C4-2B (cell line): Measurements from ENCODE around the gene AP1G2.

Experiments used
- ZFX ChIP-seq: fragments of 450-650 bp; IDR thresholded peaks from 2 replicates; pipeline ENCODE4 v1.6.1; 2017
- TF ChIP-seq, protein P1 (sequence below): fragments of 450-650 bp; conservative IDR thresholded peaks from 2 replicates; pipeline ENCODE4 v1.5.1; 2017; ENCODE audit warnings: mild to moderate bottlenecking

DNA sequence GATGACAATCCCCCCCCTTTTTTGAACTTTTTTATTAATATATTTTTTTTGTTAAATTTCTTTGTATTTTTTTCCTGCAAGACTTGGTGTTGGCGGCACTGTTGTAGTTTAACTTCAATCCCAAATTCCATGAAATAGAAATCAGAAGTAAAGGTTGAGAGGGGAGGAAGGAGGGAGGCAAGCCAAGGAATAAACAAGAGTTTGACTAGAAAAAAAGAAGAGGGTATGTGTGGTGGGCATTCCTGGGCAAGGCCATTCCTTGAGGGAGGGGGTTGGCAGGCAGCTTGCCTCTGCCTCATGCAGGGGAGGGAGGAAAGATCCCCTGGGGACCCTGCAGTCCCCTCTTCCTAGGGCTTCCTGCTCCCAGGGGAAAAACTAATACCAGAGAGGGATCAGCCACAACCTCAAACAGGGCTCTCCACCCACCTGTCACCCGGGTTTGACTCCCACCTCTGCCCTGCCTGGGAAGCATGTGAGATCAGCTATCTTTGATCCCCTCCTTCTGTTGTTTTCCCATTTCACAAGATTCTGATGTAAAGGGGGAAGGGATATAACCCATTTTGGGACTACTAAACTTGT is 519 bp upstream of the AP1G2 start:
- TF ChIP-seq, protein P1, sequence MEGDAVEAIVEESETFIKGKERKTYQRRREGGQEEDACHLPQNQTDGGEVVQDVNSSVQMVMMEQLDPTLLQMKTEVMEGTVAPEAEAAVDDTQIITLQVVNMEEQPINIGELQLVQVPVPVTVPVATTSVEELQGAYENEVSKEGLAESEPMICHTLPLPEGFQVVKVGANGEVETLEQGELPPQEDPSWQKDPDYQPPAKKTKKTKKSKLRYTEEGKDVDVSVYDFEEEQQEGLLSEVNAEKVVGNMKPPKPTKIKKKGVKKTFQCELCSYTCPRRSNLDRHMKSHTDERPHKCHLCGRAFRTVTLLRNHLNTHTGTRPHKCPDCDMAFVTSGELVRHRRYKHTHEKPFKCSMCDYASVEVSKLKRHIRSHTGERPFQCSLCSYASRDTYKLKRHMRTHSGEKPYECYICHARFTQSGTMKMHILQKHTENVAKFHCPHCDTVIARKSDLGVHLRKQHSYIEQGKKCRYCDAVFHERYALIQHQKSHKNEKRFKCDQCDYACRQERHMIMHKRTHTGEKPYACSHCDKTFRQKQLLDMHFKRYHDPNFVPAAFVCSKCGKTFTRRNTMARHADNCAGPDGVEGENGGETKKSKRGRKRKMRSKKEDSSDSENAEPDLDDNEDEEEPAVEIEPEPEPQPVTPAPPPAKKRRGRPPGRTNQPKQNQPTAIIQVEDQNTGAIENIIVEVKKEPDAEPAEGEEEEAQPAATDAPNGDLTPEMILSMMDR, result no peak
- no peak for TF ChIP-seq ZFX
